Hematopoietic multipotent progenitor cell (in vitro differentiated cells): ENCODE measurements around the gene PF4V1. TPM values are rescaled to one million over a fixed set of nuclear protein-coding genes. Genes with fewer than 3 reads are reported as not detected.

Experiments
- DNase-seq, 3 donors: peaks; one replicate each; pipeline ENCODE4 v3.0.0-alpha.2; 2011 to 2015; ENCODE audit warnings: low read depth in 2 of 3, low spot score in 2 of 3
- total RNA-seq: library from RNA; depleted of rRNA; stranded (reverse); fragments of >200 nt; gene quantifications from one replicate; pipeline ENCODE4 v1.2.3, GENCODE V29; 2012

Gene PF4V1
- total RNA-seq = 1.1 TPM

- DNase-seq = no peak
Measured at GRCh38 chr4:73853246-73853704, at the start of gene PF4V1. Gene PF4V1 (plus strand): TSS chr4:73853296. CDS start chr4:73853363, 67 bp downstream.

DNA sequence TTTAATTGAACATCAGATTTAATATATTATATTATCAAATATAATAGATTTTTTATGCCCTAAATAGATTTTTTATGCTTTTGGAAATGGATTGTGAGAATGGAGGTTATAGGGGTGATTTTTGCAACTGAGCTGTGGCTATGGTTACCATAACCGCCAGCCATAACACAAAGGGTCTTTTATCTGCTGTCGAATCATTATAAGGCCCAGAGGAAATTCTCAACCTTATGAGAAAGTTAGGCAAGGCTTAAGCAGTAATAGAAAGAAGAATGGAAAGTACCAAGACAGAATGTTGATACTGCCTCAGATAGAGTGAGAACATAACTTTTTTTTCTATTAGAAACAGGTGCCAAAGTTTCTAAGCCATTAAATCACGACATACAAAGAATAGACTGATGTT is 42.9 kb upstream of the PF4V1 start:
- no peak for DNase-seq

GRCh38 chr4:73811841-73812240 is 41.3 kb upstream of the PF4V1 start:
- no peak for DNase-seq

DNA sequence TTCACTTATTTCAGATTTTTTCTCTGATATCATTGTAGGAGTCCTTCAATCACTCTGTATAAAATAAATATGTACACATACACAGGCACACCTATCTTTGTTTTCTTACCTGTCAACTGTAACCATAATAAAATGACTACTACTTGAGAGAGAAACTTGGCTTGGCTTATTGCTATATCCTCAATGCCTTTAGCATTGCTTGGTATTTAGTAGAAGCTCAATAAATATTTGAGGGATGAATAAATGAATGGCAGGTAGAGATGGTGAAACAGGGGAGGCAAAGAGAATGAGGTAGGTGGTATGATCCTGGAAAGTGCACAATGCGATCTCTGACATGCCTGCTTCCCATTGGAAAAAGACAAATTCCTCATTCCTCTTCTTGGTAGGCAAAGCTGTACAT is 38.4 kb upstream of the PF4V1 start:
- DNase-seq = no peak

GRCh38 chr4:73815145-73815544 is 38.0 kb upstream of the PF4V1 start:
- peak in 2 of 3 donors; percentile 48 to 78 for DNase-seq

- DNase-seq = peak in 2 of 3 donors; percentile 59 to 70
Measured at GRCh38 chr4:73816814-73817213, 36.3 kb upstream of the PF4V1 start.

GRCh38 chr4:73817341-73817740 is 35.8 kb upstream of the PF4V1 start:
- no peak for DNase-seq

DNA sequence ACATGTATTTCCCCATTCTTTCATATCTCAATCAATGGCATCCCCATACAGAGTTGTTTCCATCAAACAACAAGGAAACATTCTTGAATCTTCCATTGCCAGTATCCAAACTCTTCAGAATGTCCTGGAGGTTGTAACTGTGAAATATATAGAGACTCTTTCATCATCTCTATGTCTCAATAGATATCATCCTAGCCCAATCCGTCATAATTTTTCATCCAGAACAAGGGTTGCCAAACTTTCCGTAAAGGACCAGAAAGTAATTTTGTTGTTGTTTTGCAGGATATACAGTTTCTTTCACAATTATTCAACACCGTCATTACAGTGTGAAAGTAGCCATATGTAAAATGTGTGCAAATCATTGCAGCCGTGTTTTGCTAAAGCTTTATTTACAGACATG is 31.8 kb upstream of the PF4V1 start:
- no peak for DNase-seq

GRCh38 chr4:73822389-73822788 is 30.7 kb upstream of the PF4V1 start:
- DNase-seq = no peak

DNA sequence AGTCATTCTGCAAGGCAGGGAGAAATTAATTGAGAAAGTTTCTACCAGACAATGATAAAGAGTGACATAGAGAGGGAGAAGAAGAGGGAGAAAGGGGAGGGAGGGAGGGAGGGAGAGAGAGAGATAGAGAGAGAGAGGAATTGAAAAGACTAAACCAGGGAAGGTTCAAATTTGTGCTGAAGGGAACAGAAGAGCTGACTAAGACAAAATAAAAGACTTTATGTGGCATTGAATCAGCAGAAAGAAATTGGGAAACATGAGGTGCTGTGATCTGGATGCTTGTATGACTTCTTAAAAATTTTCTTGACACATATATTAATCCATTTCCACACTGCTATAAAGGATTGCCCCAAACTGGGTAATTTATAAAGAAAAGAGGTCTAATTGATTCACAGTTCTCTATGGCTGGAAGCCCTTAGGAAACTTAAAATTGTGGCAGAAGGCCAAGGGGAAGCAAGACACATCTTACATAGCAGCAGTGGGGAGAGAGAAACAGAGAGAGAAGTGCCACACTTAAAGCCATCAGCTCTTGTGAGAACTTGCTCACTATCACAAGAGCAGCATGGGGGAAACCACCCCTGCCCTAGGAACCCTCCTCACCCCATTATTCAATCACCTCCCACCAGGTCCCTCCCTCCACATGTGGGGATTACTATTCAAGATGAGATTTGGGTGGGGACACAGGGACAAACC is 30.1 kb upstream of the PF4V1 start:
- DNase-seq = peak in 1 of 3 donors; percentile 50

DNA sequence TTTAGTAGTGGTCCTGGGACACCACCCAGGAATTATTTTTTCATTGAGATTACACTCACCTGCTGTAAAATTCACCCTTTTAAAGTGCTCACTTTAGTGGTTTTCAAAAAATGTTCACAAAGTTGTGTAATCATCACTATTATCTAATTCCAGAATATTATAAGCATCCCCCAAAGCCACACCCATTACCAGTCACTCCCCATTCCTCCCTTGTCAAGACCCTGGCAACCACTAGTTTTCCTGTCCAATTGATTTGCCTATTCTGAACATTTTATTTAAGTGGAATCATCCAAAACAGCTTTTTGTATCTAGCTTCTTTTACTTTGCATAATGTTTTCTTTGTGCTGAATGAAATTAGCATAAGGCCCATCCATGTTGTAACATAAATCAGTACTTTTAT is 29.3 kb upstream of the PF4V1 start:
- DNase-seq = no peak

DNA sequence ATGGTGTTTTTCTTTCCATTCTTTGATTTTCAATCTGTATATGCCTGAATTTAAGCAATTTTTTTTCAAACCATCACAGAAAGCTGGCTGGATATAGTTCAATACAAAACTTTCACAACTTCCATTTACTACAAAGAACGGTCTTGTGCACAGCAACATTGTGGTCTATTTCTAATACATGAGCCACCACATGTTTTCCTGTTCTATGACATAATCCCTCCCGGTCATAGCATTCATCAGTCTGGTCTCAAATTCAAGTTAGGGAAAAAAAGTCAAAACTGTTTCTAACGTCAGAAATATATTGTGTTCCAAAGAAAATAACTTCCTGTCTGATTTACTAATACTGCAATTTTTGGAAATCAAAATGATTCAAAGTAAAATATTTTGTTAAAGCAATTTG is 24.1 kb upstream of the PF4V1 start:
- no peak for DNase-seq

DNA sequence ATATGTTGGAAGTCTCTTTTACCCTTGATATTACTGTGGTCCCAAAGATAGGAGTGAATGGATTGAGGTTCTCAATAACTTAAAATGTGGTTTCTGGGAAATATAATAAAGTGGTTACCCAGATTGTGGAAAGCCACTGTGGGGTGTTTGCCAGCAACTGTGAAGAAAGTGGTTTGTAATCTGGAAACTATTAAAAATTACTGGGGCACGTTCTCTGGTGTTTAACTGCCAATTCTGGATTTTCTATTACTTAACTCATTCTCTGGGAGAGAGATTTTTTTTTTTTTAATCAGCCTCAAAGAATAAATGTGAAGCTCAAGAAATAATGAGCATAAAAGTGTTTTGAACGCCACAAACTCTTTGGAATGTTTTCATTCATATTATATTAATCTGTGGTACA is 21.5 kb upstream of the PF4V1 start:
- no peak for DNase-seq

- peak in 1 of 3 donors; percentile 76 for DNase-seq
Measured at GRCh38 chr4:73832651-73833237, 20.4 kb upstream of the PF4V1 start.

- no peak for DNase-seq
Measured at GRCh38 chr4:73836373-73837279, 16.5 kb upstream of the PF4V1 start, which contains the start of gene CXCL6. Gene CXCL6 (plus strand): TSS chr4:73836678. CDS start chr4:73836751, 73 bp downstream.

GRCh38 chr4:73839071-73839470 is 14.0 kb upstream of the PF4V1 start:
- no peak for DNase-seq

- DNase-seq = no peak
Measured at GRCh38 chr4:73839715-73840114, 13.4 kb upstream of the PF4V1 start.

- DNase-seq = no peak
Measured at GRCh38 chr4:73841243-73841925, 11.7 kb upstream of the PF4V1 start.

GRCh38 chr4:73842696-73843095 is 10.4 kb upstream of the PF4V1 start:
- no peak for DNase-seq

- DNase-seq = no peak
Measured at GRCh38 chr4:73843369-73843768, 9.7 kb upstream of the PF4V1 start.

GRCh38 chr4:73844345-73844744 is 8.8 kb upstream of the PF4V1 start:
- no peak for DNase-seq
